HG03469 (cell line): ENCODE results near the gene STK35.
"Not testable (repeated sequence)": the region's sequence is repeated elsewhere in the genome, so short reads cannot be mapped to it uniquely, and the experiment has no call there.

Experiments used
- ATAC-seq: cut with Tn5 transposase; IDR thresholded peaks from one replicate; pipeline ENCODE4 v1.9.1; 2021; ENCODE audit warnings: mild to moderate bottlenecking, moderate library complexity, moderate number of reproducible peaks; ENCODE audit not compliant: unreplicated experiment

STK35 gene

DNA sequence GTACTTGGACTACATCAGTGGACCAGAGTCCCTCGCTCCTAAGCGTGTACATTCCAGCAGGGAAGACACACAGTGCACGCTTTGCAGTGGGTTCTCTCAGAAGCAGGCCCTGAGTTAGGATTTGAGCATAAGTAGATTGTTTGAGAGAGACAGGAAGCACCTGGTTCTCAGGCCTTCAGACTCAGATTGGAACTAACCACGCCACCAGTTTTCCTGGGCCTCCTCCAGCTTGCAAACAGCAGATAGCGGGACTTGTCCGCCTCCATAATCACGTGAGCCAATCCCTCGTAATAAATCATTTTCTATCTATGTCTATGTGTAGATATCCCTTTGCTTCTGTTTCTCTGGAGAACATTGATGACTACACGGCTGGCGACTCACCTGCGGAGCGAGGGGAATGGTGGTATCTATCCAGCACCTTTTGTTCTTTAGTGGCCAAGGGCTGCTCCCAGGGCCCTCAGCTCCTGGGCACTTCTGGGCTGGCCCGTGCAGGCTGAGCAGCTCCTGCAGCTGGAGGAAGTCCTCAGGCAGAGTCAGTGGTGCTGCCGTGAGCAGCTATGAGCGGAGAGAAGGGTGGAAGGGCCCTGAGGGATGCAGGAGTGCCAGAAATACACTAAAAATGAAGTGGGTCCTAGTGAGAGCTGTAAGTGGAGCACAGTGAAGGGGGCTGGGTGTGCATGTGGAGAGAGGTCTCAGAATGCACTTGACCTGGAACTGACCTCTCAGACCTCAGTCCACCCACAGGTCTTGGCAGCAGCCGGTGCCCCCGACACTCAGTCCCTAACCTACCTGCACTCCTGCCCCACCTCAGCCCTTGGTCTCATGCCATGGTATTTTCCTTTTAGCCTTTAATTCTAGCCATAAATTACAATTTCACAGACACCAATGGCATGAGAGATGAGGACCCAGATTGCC, 76.9 kb downstream of the STK35 start:
- no peak for ATAC-seq

DNA sequence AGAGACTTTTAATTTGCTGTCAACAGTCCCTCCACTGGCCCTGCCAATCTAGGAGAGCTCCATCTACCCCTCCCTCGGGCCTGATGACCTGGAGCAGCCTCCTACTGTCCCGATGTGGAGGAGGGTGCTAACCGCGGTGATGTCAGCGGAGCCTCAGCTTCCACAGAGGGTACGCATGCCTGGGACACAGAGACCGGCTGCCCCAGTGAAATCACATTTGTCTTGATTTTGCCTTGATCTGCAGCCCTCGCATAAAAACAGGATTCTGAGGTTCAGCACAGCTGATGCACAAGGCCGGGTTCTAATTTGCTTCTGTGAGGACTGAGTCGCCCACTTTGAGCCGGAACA, 77.6 kb downstream of the STK35 start:
- no peak for ATAC-seq

DNA sequence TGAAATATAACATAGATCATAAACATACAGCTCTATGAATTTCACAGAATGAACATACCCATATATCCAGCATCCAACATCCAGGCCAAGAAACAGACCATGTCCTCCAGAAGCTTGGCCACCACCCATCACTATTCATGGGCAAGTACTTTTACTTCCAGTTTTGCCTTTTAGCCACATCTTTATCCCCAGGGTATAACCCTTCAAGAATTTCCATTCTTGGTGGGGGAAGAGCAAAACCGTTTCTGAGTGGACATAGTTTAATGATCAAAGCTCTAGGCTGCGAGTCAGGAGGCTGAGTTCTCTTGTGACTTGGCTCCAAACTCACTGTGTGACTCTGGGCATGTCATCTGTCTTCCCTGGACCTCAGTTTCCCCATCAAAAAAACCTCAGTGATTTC, 78.3 kb downstream of the STK35 start:
- ATAC-seq, result no peak

DNA sequence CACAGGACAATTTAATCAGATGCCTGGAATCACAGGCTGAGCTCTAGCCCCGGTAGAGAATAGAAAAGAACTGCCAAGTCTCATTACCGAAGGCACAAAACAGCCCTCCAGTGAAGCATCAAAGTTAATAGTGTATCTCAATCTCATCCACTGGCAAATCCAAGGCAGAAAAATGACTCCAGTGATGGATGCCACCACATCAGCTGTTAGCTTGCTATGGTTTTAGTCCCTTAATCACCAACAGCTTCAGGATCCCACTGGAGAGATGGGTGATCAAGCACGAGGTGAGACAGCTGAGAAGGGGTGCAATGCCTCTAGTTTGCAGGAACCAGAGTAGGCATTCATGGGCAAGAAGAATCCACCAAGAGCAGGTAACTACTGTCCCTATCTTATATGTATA, 81.8 kb downstream of the STK35 start:
- ATAC-seq, result no peak

DNA sequence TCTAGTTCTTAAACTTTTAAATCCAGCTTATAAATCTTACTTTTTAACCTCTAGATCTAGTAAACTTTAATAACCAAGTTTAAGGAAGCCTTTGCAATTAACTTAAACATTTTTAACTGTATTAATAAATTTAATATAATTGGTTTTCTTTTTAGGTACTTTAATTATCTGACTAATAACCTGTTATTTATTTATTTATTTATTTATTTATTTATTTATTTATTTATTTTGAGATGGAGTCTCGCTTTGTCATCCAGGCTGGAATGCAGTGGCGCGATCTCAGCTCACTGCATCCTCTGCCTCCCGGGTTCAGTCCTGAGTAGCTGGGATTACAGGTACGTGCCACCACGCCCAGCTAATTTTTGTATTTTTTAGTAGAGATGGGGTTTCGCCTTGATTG, 83.3 kb downstream of the STK35 start:
- not testable (repeated sequence) for ATAC-seq

DNA sequence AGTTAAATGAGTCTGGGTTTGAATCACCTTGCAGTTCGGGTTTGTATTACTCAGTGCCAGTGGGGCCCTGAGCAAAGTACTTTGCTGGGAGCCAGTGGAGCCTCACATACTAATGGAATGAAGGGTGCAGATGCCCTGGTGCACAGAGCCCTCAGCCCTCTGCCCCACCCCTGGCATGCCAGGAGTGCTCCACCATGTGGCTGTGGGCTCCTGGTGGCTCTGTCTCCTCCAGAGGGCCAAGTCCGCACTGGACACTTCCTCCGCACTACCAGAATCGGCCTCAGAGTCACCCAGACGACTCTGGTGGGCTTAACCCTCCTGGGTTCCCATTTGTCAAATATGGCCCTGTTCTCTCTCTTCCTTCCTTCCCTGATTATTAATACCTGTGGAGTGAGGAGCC, 94.0 kb downstream of the STK35 start:
- no peak for ATAC-seq

DNA sequence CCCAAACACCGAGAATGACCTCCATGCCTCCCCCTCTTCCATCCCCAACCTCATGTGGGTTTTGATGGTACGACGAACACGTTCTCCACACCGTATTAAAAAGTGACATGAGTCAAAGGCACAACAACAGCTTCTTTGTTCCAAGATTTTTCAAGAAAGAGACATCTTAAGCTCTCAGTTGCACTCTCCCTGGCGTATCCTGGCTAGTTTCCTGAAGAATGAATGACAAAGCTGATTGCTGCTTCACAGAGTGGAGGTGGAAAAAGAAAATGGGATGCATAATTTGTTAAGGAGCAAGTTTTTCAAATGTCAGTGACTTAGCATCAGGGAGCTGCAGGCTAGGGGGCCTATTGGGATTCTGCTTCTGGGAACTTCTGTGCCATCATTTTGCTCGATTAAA, 95.5 kb downstream of the STK35 start:
- no peak for ATAC-seq
